HG03064 (cell line): Measurements from ENCODE around the gene TMC1.
"Not testable (repeated sequence)": the region's sequence is repeated elsewhere in the genome, so short reads cannot be mapped to it uniquely, and the experiment has no call there.

Experiments used
- ATAC-seq: cut with Tn5 transposase; IDR thresholded peaks from one replicate; pipeline ENCODE4 v1.9.1; 2021; ENCODE audit warnings: low read depth; ENCODE audit not compliant: unreplicated experiment

TMC1 gene

DNA sequence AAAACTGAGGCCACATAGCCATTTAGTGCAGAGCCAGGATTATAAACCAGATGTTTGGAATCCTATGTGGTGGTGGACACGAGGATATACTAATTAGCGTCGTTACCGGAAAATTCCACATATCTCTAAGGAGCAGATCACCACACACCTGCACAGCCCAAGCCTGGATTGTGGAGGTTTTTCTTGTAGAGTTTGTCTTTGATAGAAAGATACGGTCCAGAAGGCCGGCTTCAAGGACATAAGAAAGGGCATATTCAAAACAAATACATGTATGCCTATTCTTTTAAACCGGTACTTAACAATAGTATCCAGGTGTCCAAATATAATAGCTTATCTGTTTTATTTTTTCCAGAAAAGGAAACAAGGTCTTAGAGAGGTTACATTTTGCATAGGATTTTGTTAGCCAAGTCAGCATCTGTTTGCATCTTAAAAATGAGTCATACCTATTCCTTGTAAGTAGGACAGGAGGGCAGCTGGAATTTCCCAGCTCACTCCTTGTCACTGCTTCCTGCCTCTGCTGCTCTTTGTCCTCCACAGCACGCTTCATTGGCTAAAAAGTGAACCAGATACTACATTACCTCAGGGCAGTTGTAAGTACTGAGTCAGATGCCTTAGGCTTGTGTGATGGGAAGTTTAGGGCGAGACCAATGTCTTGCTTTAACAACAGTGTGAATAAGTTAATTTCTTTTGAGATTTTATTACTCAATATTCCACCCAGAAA is 3.6 kb downstream of the TMC1 start:
- ATAC-seq: no peak

GRCh38 chr9:72526901-72527800 is 5.7 kb downstream of the TMC1 start:
- peak; percentile 67 for ATAC-seq

- no peak for ATAC-seq
These were observed 6.4 kb downstream of the TMC1 start for GRCh38 chr9:72527801-72528195.

DNA sequence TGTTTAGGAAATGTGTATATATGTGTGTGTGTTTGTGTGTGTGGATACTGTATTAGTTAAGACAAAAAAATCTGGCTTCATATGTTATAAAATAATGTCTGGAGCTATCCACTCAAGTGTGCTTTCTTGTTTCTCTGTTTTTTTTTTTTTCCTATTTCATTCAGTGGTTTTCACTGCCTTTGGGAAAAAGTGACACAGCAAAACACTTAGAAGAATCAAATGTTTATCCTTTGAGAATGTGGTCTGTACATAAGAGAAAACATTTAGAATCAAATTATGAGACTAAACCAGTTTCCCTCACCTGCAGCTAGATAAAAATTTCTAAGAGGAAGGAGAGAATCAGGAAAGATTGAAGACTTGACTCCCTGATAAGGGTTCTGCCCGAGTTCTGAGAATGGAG is 8.1 kb downstream of the TMC1 start:
- ATAC-seq: no peak

DNA sequence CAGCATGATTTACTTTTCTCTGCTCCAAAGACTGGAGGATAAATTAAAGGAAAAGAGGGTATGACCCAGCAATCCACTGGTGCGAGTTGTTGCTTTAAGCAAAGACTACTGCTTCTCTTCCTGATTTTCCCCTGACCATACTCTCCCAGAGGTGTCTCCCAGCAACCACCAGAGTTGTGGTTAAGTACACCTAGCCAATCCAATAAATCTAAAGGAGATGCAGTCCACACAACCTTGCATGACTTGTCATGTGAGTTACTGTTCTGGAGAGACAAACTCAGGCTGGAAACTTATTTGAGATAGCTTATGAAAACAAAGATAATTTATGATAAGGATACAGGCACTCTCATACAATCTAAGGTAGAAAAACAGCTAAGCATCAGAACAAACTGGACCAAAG is 11.9 kb downstream of the TMC1 start:
- ATAC-seq: no peak

- ATAC-seq: no peak
These were observed 13.5 kb downstream of the TMC1 start for GRCh38 chr9:72534931-72535330.

DNA sequence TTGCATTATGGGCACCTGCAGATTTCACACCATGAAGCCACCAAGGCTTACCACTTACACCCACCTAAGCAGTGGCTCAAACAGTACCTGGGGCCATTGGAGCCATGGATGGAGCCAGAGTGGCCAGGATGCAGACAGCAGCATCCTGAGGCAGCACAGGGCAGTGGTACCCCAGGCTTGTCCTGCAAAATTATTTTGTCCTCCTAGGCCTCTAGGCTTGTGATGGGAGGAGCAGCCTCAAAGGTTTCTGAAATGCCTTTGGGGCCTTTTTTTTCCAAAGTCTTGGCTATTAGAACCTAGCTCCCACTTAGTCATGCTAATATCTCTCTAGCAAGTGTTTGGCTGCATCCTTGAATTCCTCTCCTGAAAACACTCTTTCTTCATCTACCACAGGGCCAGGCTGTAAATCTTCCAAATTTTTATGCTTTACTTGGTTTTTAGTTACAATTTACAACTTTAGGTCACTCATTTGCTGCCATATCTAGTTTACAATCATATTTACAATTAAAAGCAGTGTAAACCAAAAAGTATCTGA is 15.7 kb downstream of the TMC1 start:
- ATAC-seq: no peak

DNA sequence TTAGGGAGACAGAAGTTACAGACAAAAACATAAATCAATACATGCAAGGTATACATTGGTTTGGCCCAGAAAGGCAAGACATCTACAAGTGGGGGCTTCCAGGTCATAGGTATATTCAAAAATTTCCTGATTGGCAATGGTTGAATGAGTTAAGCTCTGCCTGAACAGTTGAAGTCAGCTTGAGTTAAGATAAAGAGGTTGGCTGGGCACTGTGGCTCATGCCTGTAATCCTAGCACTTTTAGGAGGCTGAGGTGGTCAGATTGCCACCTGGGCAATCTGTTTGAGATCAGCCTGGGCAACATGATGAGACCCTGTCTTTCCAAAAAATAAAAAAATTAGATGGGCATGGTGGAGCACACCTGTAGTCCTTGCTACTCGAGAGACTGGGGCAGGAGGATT is 16.3 kb downstream of the TMC1 start:
- no peak for ATAC-seq

DNA sequence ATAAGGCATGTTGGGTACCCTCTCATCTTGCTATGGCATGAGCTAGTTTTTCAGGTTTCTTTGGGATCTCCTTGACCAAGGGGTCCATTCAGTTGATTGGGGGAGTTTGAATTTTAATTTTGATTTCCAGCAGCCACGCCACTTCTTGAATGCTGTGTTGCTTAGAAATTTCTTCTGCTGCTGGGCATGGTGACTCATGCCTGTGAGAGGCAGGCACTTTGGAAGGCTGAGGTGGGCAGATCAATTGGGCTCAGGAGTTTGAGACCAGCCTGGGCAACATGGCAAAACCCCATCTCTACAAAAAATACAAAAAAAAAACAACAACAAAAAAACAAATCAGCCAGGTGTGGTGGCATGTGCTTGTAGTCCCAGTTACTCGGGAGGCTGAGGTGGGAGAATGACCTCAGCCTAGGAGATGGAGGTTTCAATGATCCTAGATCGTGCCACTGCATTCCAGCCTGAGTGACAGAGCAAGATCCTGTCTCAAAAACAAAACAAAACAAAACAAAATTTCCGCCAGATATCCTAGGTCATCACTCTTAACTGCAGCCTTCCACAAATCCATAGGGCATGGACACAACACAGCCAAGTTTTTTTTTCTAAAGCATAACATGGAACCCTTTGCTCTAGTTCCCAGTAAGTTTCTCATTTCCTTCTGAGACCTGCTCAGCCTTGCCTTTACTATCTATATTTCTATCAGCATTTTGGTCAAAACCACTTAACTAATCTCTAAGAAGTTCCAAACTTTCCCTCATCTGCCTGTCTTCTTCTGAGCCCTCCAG is 17.7 kb downstream of the TMC1 start:
- ATAC-seq: no peak

GRCh38 chr9:72539824-72540347 is 18.5 kb downstream of the TMC1 start:
- no peak for ATAC-seq

- ATAC-seq: no peak
These were observed 19.0 kb downstream of the TMC1 start for GRCh38 chr9:72540348-72540873.

DNA sequence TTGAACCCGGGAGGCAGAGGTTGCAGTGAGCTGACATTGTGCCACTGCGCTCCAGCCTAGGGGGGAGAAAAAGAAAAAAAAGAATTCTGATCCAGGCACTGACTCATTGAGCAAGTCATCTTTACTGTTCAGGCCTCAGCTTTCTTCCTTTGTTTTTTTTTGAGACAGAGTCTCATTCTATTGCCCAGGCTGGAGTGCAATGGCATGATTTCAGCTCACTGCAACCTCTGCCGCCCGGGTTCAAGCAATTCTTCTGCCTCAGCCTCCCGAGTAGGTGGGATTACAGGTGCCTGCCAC is 21.1 kb downstream of the TMC1 start:
- ATAC-seq: not testable (repeated sequence)

DNA sequence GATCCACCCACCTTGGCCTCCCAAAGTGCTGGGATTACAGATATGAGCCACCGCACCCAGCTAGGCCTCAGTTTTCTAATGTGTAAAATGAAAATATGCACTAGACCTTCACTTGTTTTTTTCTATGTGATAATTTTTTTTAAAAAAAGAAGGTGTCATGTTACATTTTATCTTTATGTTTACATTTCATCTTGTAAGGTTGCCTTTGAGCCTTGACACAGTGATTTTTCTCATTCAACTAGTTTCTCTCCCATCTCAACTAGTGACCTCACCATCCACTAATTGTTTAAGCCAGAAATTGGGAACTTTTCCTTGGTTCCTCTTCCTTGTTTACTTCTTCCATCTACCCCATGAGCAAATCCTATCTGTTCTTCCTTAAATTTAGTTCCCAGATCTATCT is 21.5 kb downstream of the TMC1 start:
- ATAC-seq: no peak

GRCh38 chr9:72551306-72551705 is 29.9 kb downstream of the TMC1 start:
- no peak for ATAC-seq

DNA sequence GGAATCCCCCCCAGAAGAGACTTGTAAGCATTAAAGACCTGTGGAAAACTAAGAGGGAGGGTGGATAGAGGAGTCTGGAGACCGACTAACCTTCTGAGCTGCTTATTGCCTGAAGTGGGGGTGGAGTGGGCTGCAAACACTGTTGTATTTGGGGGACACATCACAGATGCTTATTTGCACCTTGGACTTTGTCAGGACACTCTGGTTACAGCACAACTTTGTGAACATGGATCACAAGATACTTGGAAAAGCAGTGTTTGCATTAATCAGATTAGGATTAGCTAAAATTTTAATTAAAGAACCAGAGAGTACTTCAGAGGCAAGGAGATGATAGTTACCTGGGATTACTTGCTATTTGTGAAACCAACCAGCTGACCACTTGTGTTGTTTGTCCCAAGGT is 30.9 kb downstream of the TMC1 start:
- no peak for ATAC-seq

DNA sequence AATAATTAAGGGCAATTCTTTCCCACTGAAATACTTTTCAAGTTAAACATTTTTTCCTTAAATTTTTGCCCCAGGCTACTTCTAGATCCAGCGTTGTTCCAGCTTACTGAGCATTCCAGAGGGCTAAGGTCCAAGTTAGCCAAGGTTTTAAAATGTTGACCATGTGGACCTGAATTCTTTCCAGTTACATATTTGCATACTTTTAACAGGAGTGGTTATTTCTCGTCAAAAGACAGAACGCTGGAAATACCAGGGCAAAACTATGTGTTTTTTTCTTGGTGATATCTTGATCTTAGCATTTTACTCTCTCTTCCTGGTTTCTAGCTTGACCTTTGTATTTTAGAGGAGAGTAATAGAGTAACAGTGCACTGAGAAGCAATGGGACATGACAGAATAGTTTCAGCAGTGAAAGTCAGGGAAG is 32.8 kb downstream of the TMC1 start:
- ATAC-seq: no peak

GRCh38 chr9:72557549-72557948 is 36.1 kb downstream of the TMC1 start:
- ATAC-seq: no peak

GRCh38 chr9:72560086-72560485 is 38.7 kb downstream of the TMC1 start:
- ATAC-seq: no peak

GRCh38 chr9:72563806-72564205 is 42.4 kb downstream of the TMC1 start:
- no peak for ATAC-seq

DNA sequence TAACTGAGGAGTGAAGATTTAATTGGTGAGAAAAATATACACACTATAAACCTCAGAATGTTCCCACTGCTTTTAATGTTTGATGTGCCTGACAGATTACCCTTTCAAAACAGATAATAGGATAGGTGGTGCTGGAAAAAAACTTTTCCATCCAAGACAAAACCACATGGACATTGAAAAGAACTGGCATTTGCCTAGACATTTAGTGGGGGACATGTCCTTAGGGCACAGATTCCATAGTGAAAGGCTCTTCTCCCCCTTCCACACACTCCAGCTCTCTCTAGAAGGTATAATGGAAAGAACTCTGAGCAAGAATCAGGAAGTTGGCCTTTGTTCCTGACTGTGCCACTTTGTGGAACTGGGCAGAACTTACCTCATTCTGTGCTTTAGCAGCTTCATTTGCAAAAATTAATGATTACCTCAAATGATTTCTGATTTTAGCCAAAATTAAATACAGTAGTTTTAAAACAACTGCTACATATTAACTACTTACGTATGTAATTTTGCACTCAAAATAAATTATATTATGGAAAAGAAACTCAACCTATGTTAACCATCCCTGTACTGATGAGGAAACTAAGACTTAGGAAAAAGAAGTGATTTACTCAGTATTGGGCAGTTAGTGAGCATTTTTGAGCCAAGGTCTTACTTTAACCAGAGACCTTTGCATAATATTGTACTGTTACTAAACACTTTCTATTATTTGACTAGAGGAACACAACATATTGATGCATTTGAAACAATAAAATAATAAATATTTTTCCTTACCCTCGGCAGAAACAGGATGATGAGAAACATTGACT is 43.3 kb downstream of the TMC1 start:
- ATAC-seq: no peak
